HEK293T (cell line): ENCODE measurements around the gene PADI6.

Source experiments
- CTCF ChIA-PET: fragments of 350-600 bp; formaldehyde crosslinking; extraction: SDS; loops from one replicate; lab custom pipeline; 2021; ENCODE audit warnings: antibody characterized with exemption, inconsistent platforms; lab: Yijun Ruan, JAX
- POLR2A ChIA-PET: fragments of 350-600 bp; formaldehyde crosslinking; extraction: SDS; loops from one replicate; lab custom pipeline; 2020; ENCODE audit warnings: antibody characterized with exemption, inconsistent platforms; lab: Yijun Ruan, JAX
- DNase-seq: peaks from one replicate; pipeline ENCODE4 v3.0.0; 2012; ENCODE audit warnings: mixed read lengths; ENCODE audit errors: extremely low spot score
- ARNT ChIP-seq: fragments of 450-650 bp; IDR thresholded peaks from 2 replicates; pipeline ENCODE4 v1.6.1; 2017; ENCODE audit warnings: mild to moderate bottlenecking
- BHLHE40 ChIP-seq: fragments of 450-650 bp; IDR thresholded peaks from 2 replicates; pipeline ENCODE4 v1.6.1; 2016; ENCODE audit warnings: mild to moderate bottlenecking, moderate library complexity, borderline replicate concordance
- CTBP1 ChIP-seq: fragments of 450-650 bp; IDR thresholded peaks from 2 replicates; pipeline ENCODE4 v1.6.1; 2016; ENCODE audit warnings: borderline replicate concordance
- ELF4 ChIP-seq: fragments of 450-650 bp; IDR thresholded peaks from 2 replicates; pipeline ENCODE4 v1.6.1; 2017; ENCODE audit warnings: antibody characterized with exemption
- FOXA1 ChIP-seq: fragments of 450-650 bp; IDR thresholded peaks from 2 replicates; pipeline ENCODE4 v1.6.1; 2016; ENCODE audit warnings: mild to moderate bottlenecking
- FOXK2 ChIP-seq: fragments of 450-650 bp; IDR thresholded peaks from 2 replicates; pipeline ENCODE4 v1.6.1; 2016; ENCODE audit warnings: mild to moderate bottlenecking
- FOXM1 ChIP-seq: fragments of 450-650 bp; IDR thresholded peaks from 2 replicates; pipeline ENCODE4 v1.6.1; 2017; ENCODE audit warnings: mild to moderate bottlenecking, borderline replicate concordance
- HDGF ChIP-seq: fragments of 450-650 bp; IDR thresholded peaks from 2 replicates; pipeline ENCODE4 v1.6.1; 2017; ENCODE audit warnings: antibody characterized with exemption, borderline replicate concordance
- L3MBTL2 ChIP-seq: fragments of 450-650 bp; conservative IDR thresholded peaks from 2 replicates; pipeline ENCODE4 v1.6.1; 2016; ENCODE audit warnings: mild to moderate bottlenecking
- LEF1 ChIP-seq: fragments of 450-650 bp; IDR thresholded peaks from 2 replicates; pipeline ENCODE4 v1.6.1; 2017; ENCODE audit warnings: mild to moderate bottlenecking, borderline replicate concordance
- NFRKB ChIP-seq: fragments of 450-650 bp; IDR thresholded peaks from 2 replicates; pipeline ENCODE4 v1.6.1; 2016; ENCODE audit warnings: mild to moderate bottlenecking, moderate library complexity
- PKNOX1 ChIP-seq: fragments of 450-650 bp; IDR thresholded peaks from 2 replicates; pipeline ENCODE4 v1.6.1; 2016
- SP1 ChIP-seq: fragments of 450-650 bp; IDR thresholded peaks from 2 replicates; pipeline ENCODE4 v1.6.1; 2017
- SUZ12 ChIP-seq: fragments of 450-650 bp; IDR thresholded peaks from 2 replicates; pipeline ENCODE4 v1.6.1; 2016; ENCODE audit warnings: mild to moderate bottlenecking
- TARDBP ChIP-seq: fragments of 450-650 bp; IDR thresholded peaks from 2 replicates; pipeline ENCODE4 v1.6.1; 2016
- ZNF384 ChIP-seq: fragments of 450-650 bp; IDR thresholded peaks from 2 replicates; pipeline ENCODE4 v1.6.1; 2016

The PADI6 gene

GRCh38 chr1:17347769-17348592 lies 24.0 kb upstream of the PADI6 start:
- ChIA-PET CTCF (no interaction called here), POLR2A (no interaction called here)
- TF ChIP-seq ELF4 (no peak), FOXA1 (no peak), ZNF384 (no peak), FOXK2 (no peak), L3MBTL2 (no peak), HDGF (no peak), NFRKB (no peak)
- DNase-seq = no peak

- no peak for TF ChIP-seq L3MBTL2
- POLR2A ChIA-PET = no interaction called here
- DNase-seq = no peak
- CTCF ChIA-PET = no interaction called here
These were observed 23.3 kb upstream of the PADI6 start for GRCh38 chr1:17348593-17349234.

- DNase-seq = no peak
- POLR2A ChIA-PET = no interaction called here
- CTCF ChIA-PET = no interaction called here
- no peak for TF ChIP-seq FOXM1
- TF ChIP-seq SUZ12 = no peak
- no peak for TF ChIP-seq NFRKB
- no peak for TF ChIP-seq TARDBP
These were observed 21.9 kb upstream of the PADI6 start for GRCh38 chr1:17350083-17350482.

- DNase-seq = no peak
- POLR2A ChIA-PET = no interaction called here
- CTCF ChIA-PET = interaction anchor here (0.6 kb wide), 1 partner anchor 20 kb away, joined by 5 read pairs; no protein-coding TSS in a partner anchor
- TF ChIP-seq ZNF384 (peak; percentile 70), FOXA1 (no peak), LEF1 (no peak), ELF4 (no peak)
These were observed 21.0 kb upstream of the PADI6 start for GRCh38 chr1:17350928-17351446.

- POLR2A ChIA-PET = no interaction called here
- TF ChIP-seq L3MBTL2 = no peak
- CTCF ChIA-PET = interaction anchor here (0.6 kb wide), 1 partner anchor 19 kb away, joined by 5 read pairs; no protein-coding TSS in a partner anchor
These were observed 20.2 kb upstream of the PADI6 start for GRCh38 chr1:17351598-17352324.

GRCh38 chr1:17352419-17352909 lies 19.5 kb upstream of the PADI6 start:
- POLR2A ChIA-PET = no interaction called here
- CTCF ChIA-PET = no interaction called here
- DNase-seq = no peak
- no peak for TF ChIP-seq SP1
- TF ChIP-seq FOXA1 = no peak
- TF ChIP-seq ARNT = no peak
- TF ChIP-seq CTBP1 = no peak
- TF ChIP-seq BHLHE40 = no peak
- TF ChIP-seq HDGF = no peak
- TF ChIP-seq ELF4 = no peak
- TF ChIP-seq FOXM1 = no peak
- TF ChIP-seq SUZ12 = no peak
- no peak for TF ChIP-seq ZNF384
- TF ChIP-seq L3MBTL2 = no peak
- no peak for TF ChIP-seq LEF1
- no peak for TF ChIP-seq TARDBP
- no peak for TF ChIP-seq FOXK2
- no peak for TF ChIP-seq NFRKB
- TF ChIP-seq PKNOX1 = no peak

More at GRCh38 chr1:17351598-17352324, 20.2 kb upstream of the PADI6 start:
- no peak for DNase-seq

- ChIA-PET POLR2A (no interaction called here), CTCF (no interaction called here)
- TF ChIP-seq FOXM1 (no peak), ARNT (no peak), NFRKB (no peak), BHLHE40 (no peak), L3MBTL2 (no peak), LEF1 (no peak), ZNF384 (no peak), FOXA1 (no peak), SUZ12 (no peak), SP1 (no peak), PKNOX1 (no peak), HDGF (no peak), FOXK2 (no peak), CTBP1 (no peak), ELF4 (no peak), TARDBP (no peak)
- no peak for DNase-seq
These were observed 16.1 kb upstream of the PADI6 start for GRCh38 chr1:17355898-17356297.
